ENCODE measurements around the gene HIGD1B.

DNA sequence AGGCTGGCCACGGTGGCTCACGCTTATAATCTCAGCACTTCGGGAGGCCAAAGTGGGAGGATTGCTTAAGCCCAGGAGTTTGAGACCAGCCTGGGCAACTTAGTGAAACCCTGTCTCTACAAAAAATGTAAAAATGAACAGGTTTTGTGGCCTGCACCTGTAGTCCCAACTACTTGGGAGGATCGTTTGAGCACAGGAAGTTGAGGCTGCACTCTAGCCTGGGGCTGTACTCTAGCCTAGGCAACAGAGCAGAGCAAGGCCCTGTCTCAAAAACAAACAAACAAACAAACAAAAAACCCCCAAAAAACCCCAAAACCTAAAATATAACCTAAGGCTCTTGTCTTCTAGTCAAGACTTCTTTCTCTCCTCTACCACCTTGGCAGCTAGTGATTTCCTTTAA lies 7.4 kb upstream of the HIGD1B start:
- TF ChIP-seq, protein P1, sequence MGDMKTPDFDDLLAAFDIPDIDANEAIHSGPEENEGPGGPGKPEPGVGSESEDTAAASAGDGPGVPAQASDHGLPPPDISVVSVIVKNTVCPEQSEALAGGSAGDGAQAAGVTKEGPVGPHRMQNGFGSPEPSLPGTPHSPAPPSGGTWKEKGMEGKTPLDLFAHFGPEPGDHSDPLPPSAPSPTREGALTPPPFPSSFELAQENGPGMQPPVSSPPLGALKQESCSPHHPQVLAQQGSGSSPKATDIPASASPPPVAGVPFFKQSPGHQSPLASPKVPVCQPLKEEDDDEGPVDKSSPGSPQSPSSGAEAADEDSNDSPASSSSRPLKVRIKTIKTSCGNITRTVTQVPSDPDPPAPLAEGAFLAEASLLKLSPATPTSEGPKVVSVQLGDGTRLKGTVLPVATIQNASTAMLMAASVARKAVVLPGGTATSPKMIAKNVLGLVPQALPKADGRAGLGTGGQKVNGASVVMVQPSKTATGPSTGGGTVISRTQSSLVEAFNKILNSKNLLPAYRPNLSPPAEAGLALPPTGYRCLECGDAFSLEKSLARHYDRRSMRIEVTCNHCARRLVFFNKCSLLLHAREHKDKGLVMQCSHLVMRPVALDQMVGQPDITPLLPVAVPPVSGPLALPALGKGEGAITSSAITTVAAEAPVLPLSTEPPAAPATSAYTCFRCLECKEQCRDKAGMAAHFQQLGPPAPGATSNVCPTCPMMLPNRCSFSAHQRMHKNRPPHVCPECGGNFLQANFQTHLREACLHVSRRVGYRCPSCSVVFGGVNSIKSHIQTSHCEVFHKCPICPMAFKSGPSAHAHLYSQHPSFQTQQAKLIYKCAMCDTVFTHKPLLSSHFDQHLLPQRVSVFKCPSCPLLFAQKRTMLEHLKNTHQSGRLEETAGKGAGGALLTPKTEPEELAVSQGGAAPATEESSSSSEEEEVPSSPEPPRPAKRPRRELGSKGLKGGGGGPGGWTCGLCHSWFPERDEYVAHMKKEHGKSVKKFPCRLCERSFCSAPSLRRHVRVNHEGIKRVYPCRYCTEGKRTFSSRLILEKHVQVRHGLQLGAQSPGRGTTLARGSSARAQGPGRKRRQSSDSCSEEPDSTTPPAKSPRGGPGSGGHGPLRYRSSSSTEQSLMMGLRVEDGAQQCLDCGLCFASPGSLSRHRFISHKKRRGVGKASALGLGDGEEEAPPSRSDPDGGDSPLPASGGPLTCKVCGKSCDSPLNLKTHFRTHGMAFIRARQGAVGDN (IDR thresholded peaks at IDR 0.05) = no peak
- TF ChIP-seq ZNF24 (IDR thresholded peaks at IDR 0.05) (no peak), ZZZ3 (IDR thresholded peaks at IDR 0.05; ENCODE audit: control insufficient read depth, insufficient read length, low read depth) (no peak), TCF7 (IDR thresholded peaks at IDR 0.05; ENCODE audit: borderline replicate concordance) (no peak), TAF1 (IDR thresholded peaks at IDR 0.05; ENCODE audit: borderline replicate concordance, low read depth, low read length) (no peak), CBFB (IDR thresholded peaks at IDR 0.05; ENCODE audit: low read depth) (no peak), POLR2AphosphoS5 (IDR thresholded peaks at IDR 0.05; ENCODE audit: low read length) (no peak), CREB1 (IDR thresholded peaks at IDR 0.05; ENCODE audit: low read depth) (no peak), SMAD1 (IDR thresholded peaks at IDR 0.05; ENCODE audit: low read depth, partially characterized antibody) (no peak), ZBED1 (IDR thresholded peaks at IDR 0.05; ENCODE audit: borderline replicate concordance) (no peak)
- TF ChIP-seq, protein P2, sequence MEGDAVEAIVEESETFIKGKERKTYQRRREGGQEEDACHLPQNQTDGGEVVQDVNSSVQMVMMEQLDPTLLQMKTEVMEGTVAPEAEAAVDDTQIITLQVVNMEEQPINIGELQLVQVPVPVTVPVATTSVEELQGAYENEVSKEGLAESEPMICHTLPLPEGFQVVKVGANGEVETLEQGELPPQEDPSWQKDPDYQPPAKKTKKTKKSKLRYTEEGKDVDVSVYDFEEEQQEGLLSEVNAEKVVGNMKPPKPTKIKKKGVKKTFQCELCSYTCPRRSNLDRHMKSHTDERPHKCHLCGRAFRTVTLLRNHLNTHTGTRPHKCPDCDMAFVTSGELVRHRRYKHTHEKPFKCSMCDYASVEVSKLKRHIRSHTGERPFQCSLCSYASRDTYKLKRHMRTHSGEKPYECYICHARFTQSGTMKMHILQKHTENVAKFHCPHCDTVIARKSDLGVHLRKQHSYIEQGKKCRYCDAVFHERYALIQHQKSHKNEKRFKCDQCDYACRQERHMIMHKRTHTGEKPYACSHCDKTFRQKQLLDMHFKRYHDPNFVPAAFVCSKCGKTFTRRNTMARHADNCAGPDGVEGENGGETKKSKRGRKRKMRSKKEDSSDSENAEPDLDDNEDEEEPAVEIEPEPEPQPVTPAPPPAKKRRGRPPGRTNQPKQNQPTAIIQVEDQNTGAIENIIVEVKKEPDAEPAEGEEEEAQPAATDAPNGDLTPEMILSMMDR (IDR thresholded peaks at IDR 0.05 in 2 of 3, conservative IDR thresholded peaks at IDR 0.05 in 1 of 3; ENCODE audit: control insufficient read depth in 2 of 3, extremely low read depth in 1 of 3, insufficient read depth in 1 of 3, low read depth in 3 of 3, low read length in 3 of 3) = no peak
- TF ChIP-seq, protein P3, sequence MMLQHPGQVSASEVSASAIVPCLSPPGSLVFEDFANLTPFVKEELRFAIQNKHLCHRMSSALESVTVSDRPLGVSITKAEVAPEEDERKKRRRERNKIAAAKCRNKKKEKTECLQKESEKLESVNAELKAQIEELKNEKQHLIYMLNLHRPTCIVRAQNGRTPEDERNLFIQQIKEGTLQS (IDR thresholded peaks at IDR 0.05; ENCODE audit: borderline replicate concordance, extremely low read depth, low read depth, low read length) = no peak

Data from GM12878 (cell line).